Measurements from ENCODE around the gene UPF1.
"Not testable (repeated sequence)": the region's sequence is repeated elsewhere in the genome, so short reads cannot be mapped to it uniquely, and the experiment has no call there.

UPF1 gene

GRCh38 chr19:18913466-18913865, 81.7 kb downstream of the UPF1 start:
- TF ChIP-seq GABPA (IDR thresholded peaks at IDR 0.05; ENCODE audit: low read depth) = no peak
- TF ChIP-seq CTCF (IDR thresholded peaks at IDR 0.05; ENCODE audit: insufficient read depth, low read length) = no peak
- TF ChIP-seq POLR2AphosphoS5 (IDR thresholded peaks at IDR 0.05; ENCODE audit: low read depth) = no peak
- no peak for TF ChIP-seq REST (IDR thresholded peaks at IDR 0.05; ENCODE audit: insufficient replicate concordance, low read depth)
- TF ChIP-seq SPI1 (IDR thresholded peaks at IDR 0.05; ENCODE audit: borderline replicate concordance, low read depth) = no peak
- Histone ChIP-seq H3K27ac (replicated peaks) (no peak overlapping the region), H3K27me3 (ENCODE audit: insufficient read depth, poor library complexity, severe bottlenecking) (no peaks in the 10 kb centered on the region), H3K4me3 (replicated peaks; ENCODE audit: insufficient read depth, low read length) (no peak overlapping the region)
- no peak for DNase-seq (ENCODE audit: low read depth in 1 of 2, low spot score in 1 of 2)

- Histone ChIP-seq H3K4me3 (replicated peaks; ENCODE audit: insufficient read depth, low read length) (no peak overlapping the region), H3K27me3 (ENCODE audit: insufficient read depth, poor library complexity, severe bottlenecking) (no peaks in the 10 kb centered on the region), H3K27ac (replicated peaks) (no peak overlapping the region)
- TF ChIP-seq SPI1 (IDR thresholded peaks at IDR 0.05; ENCODE audit: borderline replicate concordance, low read depth) (no peak), GABPA (IDR thresholded peaks at IDR 0.05; ENCODE audit: low read depth) (no peak), REST (IDR thresholded peaks at IDR 0.05; ENCODE audit: insufficient replicate concordance, low read depth) (no peak), CTCF (IDR thresholded peaks at IDR 0.05; ENCODE audit: insufficient read depth, low read length) (peak; percentile 23), POLR2AphosphoS5 (IDR thresholded peaks at IDR 0.05; ENCODE audit: low read depth) (no peak)
- DNase-seq (ENCODE audit: low read depth in 1 of 2, low spot score in 1 of 2) = peak in 1 of 2 experiments; percentile 46
These were observed 83.9 kb downstream of the UPF1 start for GRCh38 chr19:18915639-18916038.

GRCh38 chr19:18917593-18917992, 85.8 kb downstream of the UPF1 start:
- DNase-seq (ENCODE audit: low read depth in 1 of 2, low spot score in 1 of 2); H3K27me3 ChIP-seq (ENCODE audit: insufficient read depth, poor library complexity, severe bottlenecking): not testable (repeated sequence)
- Histone ChIP-seq H3K27ac (replicated peaks) (peak overlapping the region; percentile 14; the same call in 1 of the 2 replicates), H3K4me3 (replicated peaks; ENCODE audit: insufficient read depth, low read length) (peak overlapping the region; percentile 56)

Measured in HL-60 (cell line).